ENCODE results near the gene ETS2. TPM values are rescaled to one million over a fixed set of nuclear protein-coding genes. Genes with fewer than 3 reads are reported as not detected.

The ETS2 gene
- total and polyA plus RNA-seq, 12 donors = 26.2 to 81.5 (median 43.8) TPM

DNA sequence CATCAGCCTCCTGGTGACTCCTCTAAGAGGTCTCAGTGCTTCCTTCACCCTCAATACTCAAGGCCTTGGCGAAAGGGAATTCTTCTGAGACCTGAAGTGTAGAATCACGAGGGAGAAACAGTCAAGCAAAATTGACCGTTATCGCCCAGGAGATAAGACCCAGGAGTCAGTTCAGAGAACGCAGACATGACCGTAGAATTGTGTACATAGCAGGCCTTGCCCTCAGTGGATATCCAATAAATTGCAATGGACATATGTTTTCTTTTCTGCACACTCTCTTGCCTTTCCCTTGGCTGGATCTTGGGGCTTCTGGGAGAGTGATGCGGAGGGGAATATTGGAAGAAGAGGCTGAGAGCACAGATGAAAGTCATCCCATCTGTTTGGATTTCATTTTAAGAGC, 15.7 kb upstream of the ETS2 start:
- DNase-seq (no peak), ATAC-seq (no peak)
- H3K27ac ChIP-seq = no peak overlapping the region
- H3K9me3 ChIP-seq = peaks cover 0 to 15% (median 4%) of the 10 kb centered on the region in 11 donors
- no peaks in the 10 kb centered on the region for H3K27me3 ChIP-seq
- H3K4me1 ChIP-seq = peaks cover 0 to 7% (median 0%) of the 10 kb centered on the region in 9 donors
- TF ChIP-seq, protein P1, sequence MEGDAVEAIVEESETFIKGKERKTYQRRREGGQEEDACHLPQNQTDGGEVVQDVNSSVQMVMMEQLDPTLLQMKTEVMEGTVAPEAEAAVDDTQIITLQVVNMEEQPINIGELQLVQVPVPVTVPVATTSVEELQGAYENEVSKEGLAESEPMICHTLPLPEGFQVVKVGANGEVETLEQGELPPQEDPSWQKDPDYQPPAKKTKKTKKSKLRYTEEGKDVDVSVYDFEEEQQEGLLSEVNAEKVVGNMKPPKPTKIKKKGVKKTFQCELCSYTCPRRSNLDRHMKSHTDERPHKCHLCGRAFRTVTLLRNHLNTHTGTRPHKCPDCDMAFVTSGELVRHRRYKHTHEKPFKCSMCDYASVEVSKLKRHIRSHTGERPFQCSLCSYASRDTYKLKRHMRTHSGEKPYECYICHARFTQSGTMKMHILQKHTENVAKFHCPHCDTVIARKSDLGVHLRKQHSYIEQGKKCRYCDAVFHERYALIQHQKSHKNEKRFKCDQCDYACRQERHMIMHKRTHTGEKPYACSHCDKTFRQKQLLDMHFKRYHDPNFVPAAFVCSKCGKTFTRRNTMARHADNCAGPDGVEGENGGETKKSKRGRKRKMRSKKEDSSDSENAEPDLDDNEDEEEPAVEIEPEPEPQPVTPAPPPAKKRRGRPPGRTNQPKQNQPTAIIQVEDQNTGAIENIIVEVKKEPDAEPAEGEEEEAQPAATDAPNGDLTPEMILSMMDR (IDR thresholded peaks at IDR 0.05) = no peak
- intact Hi-C loops (cut with DNase I) = no loop called here
- H3K36me3 ChIP-seq = no peaks in the 10 kb centered on the region
- H3K4me3 ChIP-seq = no peak overlapping the region
- 78 to 87% methylated on average over 7 of the region's 7 CpGs for WGBS, 2 donors

DNA sequence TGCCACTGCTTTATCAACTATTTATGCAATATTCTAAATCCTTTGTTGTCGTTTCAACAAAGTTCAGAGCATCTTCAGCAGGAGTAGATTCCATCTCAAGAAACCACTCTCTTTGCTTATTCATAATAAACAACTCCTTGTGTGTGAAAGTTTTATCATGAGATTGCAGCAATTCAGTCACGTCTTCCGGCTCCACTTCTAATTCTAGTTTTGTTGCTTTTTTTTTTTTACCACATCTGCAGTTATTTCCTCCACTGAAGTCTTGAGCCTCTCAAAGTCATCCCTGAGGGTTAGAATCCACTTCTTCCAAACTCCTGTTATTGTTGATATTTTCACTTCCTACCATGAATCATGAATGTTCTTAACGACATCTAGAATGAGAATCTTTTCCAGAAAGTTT, 14.8 kb upstream of the ETS2 start:
- H3K36me3 ChIP-seq = no peaks in the 10 kb centered on the region
- H3K4me3 ChIP-seq = no peak overlapping the region
- H3K27me3 ChIP-seq = no peaks in the 10 kb centered on the region
- ATAC-seq (no peak), DNase-seq (no peak)
- 73 to 78% methylated on average over 4 of the region's 4 CpGs for WGBS, 2 donors
- intact Hi-C loops (cut with DNase I) = no loop called here
- H3K9me3 ChIP-seq = peaks cover 0 to 15% (median 4%) of the 10 kb centered on the region in 11 donors
- peaks cover 0 to 7% (median 0%) of the 10 kb centered on the region in 9 donors for H3K4me1 ChIP-seq
- TF ChIP-seq, protein P1 (IDR thresholded peaks at IDR 0.05) = no peak
- no peak overlapping the region for H3K27ac ChIP-seq

DNA sequence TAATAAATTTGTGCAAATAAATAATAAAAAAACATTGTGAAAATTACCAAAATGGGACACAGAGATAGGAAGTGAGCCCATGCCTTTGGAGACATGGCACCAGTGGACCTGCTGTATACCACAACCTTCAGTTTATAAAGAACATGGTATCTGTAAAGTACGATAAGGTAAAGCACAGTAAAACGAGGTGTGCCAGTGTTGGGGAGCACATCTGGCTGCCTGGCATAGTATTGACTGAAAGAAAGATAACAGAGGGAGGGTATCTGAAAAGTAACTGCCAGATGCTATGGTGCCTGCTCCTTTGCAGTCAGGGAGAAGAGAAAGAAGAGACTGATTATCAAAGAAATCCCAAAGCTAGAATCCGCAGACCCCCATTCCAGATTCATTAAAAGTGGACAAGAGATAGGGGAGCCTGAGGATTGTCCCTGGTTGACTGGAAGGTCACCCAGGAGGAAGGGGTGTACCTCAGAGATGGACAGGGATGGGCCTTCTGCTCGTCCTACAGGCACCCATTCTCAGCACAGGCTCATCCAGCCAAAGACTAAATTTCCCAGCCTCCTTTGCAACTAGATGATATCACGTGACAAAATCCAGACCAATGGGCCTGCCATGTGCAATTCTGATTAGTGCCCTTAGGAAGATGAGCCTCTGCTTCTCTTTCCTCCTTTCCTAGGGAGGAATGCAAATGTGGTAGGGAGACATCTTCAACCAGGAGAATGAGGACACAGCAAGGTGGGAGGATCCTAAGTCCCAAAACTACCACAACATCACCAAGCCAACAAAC, 12.9 kb upstream of the ETS2 start:
- H3K4me1 ChIP-seq = peaks cover 0 to 7% (median 0%) of the 10 kb centered on the region in 9 donors
- peaks cover 0 to 15% (median 4%) of the 10 kb centered on the region in 11 donors for H3K9me3 ChIP-seq
- no peak overlapping the region for H3K27ac ChIP-seq
- WGBS, 2 donors = 85 to 87% methylated on average over 5 of the region's 5 CpGs
- intact Hi-C loops (cut with DNase I) = loop anchor here in 1 of 10 donors (2.0 kb wide), 1 partner anchor 26 kb away; no protein-coding TSS in a partner anchor
- TF ChIP-seq, protein P1 (IDR thresholded peaks at IDR 0.05) = no peak
- DNase-seq (no peak), ATAC-seq (no peak)
- H3K36me3 ChIP-seq = no peaks in the 10 kb centered on the region
- no peak overlapping the region for H3K4me3 ChIP-seq
- H3K27me3 ChIP-seq = no peaks in the 10 kb centered on the region

DNA sequence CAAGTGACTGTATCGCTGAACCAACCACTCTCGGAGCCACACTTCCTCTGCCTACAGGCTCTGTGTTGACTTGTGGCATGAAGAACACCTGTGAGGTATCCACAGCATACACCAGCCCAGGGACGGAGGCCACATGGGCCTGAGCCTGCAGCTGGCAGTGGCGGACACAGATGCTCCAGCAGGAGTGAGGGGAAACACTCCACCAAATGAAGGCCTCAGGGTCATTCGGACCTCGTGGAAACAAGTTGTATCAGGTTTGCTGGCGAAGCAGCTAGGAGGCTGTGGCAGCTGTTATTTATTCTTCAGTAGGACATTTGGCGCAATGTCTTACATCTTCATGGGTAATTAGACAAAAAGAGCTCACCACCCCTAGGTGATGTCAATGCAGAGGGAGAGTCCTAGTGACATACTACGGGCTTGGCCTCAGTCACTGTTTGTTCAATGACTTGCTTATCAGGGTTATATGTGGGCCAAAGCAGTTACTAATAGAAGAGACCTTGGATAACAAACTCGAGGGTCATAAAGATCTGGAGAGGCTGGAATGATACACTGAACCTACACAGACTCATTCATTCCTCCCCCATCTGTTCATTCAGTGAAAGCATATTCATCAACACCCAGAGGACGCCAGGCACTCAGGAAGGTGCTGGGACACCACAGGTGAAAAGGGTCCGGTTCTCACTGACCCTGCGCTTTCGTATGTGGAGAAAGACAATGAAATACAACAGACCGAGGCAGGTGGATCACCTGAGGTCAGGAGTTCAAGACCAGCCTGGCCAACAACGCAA, 11.6 kb upstream of the ETS2 start:
- DNase-seq (no peak), ATAC-seq (no peak)
- peaks cover 0 to 15% (median 4%) of the 10 kb centered on the region in 11 donors for H3K9me3 ChIP-seq
- intact Hi-C loops (cut with DNase I) = loop anchor here in 1 of 10 donors (2.0 kb wide), 1 partner anchor 27 kb away; no protein-coding TSS in a partner anchor
- H3K4me1 ChIP-seq = peaks cover 0 to 7% (median 0%) of the 10 kb centered on the region in 9 donors
- no peaks in the 10 kb centered on the region for H3K27me3 ChIP-seq
- no peaks in the 10 kb centered on the region for H3K36me3 ChIP-seq
- WGBS, 2 donors = 88 to 92% methylated on average over 16 of the region's 16 CpGs
- no peak overlapping the region for H3K27ac ChIP-seq
- TF ChIP-seq, protein P1 (IDR thresholded peaks at IDR 0.05) = no peak
- no peak overlapping the region for H3K4me3 ChIP-seq
